HepG2 (cell line): ENCODE data around the gene HRG.

Experiments
- ATF5 ChIP-seq: sonication (generic); formaldehyde crosslinking; IDR thresholded peaks from 2 replicates; pipeline ENCODE4 v1.4.0; 2020; ENCODE audit warnings: mild to moderate bottlenecking, low read depth, missing genetic modification reagents
- CENPX ChIP-seq: sonication (generic); formaldehyde crosslinking; IDR thresholded peaks from 2 replicates; pipeline ENCODE4 v1.9.0; 2021; ENCODE audit warnings: mild to moderate bottlenecking, missing genetic modification reagents, moderate library complexity
- ELF1 ChIP-seq: sonication (generic); formaldehyde crosslinking; IDR thresholded peaks from 2 replicates; pipeline ENCODE4 v1.4.0; 2020; ENCODE audit warnings: missing genetic modification reagents
- FLYWCH1 ChIP-seq: sonication (generic); formaldehyde crosslinking; IDR thresholded peaks from 2 replicates; pipeline ENCODE4 v1.8.1; 2023; ENCODE audit warnings: mild to moderate bottlenecking, missing genetic modification reagents
- HOXA5 ChIP-seq: sonication (generic); formaldehyde crosslinking; IDR thresholded peaks from 2 replicates; pipeline ENCODE4 v1.4.0; 2020; ENCODE audit warnings: missing genetic modification reagents
- SMC3 ChIP-seq: IDR thresholded peaks from 2 replicates; pipeline ENCODE4 v1.6.1; 2011; ENCODE audit warnings: low read length, improper control_type of control experiment
- SNAI1 ChIP-seq: sonication (generic); formaldehyde crosslinking; IDR thresholded peaks from 2 replicates; pipeline ENCODE4 v1.5.0; 2020; ENCODE audit warnings: mild to moderate bottlenecking, missing genetic modification reagents, borderline replicate concordance
- ZNF646 ChIP-seq: sonication (generic); formaldehyde crosslinking; IDR thresholded peaks from 2 replicates; pipeline ENCODE4 v1.9.0; 2021; ENCODE audit warnings: mild to moderate bottlenecking, missing genetic modification reagents
- ZUFSP ChIP-seq: sonication (generic); formaldehyde crosslinking; IDR thresholded peaks from 2 replicates; pipeline ENCODE4 v1.9.0; 2021; ENCODE audit warnings: missing genetic modification reagents, mild to moderate bottlenecking, borderline replicate concordance

GRCh38 chr3:186643493-186643892 is 22.3 kb upstream of the HRG start:
- TF ChIP-seq SNAI1 (CRISPR knock-in tag), result no peak
- no peak for TF ChIP-seq SMC3
- TF ChIP-seq FLYWCH1 (CRISPR knock-in tag), result no peak
- no peak for TF ChIP-seq HOXA5 (CRISPR knock-in tag)
- TF ChIP-seq CENPX (CRISPR knock-in tag), result no peak
- no peak for TF ChIP-seq ZNF646 (CRISPR knock-in tag)
- TF ChIP-seq ATF5 (CRISPR knock-in tag), result no peak
- no peak for TF ChIP-seq ELF1 (CRISPR knock-in tag)
- TF ChIP-seq ZUFSP (CRISPR knock-in tag), result no peak
